ENCODE data around the gene EXPH5. TPM values are rescaled to one million over a fixed set of nuclear protein-coding genes. Genes with fewer than 3 reads are reported as not detected.

The EXPH5 gene
- total and polyA plus RNA-seq, 9 of the 15 experiments (the other 6 are each of a cell fraction or from before 2014, with no cell fraction given) = 1.3 to 8.5 (median 4.8) TPM

DNA sequence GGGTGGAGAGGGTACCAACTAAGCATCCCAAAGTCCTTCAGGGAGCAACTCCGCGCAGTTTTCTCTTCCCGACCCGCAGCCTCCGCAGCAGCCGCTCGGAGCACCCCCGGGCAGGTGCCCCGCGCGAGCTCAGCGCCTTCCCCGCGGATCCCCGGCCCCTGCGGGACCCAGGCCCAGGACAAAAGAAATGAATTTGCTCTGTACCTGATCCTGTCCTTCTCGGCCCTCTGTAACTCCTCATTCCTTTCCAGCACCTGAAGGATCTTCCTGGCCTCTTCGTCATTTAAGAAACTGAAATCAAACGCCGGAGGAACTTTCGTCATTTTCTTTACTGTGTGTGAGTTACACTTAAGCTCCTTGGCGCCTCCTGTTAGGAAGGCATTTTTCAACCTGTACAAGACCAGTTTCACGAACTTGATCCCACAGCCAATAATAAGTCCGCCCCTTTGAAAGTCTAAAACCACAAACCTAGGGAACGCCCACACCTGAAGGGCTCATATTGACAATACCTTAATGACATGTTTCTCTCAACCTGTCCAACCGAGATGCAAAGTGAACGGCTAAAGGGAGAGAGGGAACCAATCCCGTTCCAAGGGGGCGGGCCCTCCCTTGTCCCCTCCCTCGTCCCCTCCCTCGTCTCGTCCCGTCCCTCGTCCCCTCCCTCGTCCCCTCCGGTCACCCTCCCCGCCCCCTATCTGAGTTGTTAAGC is at the start of gene EXPH5 (continued):
- TF ChIP-seq, protein P1, sequence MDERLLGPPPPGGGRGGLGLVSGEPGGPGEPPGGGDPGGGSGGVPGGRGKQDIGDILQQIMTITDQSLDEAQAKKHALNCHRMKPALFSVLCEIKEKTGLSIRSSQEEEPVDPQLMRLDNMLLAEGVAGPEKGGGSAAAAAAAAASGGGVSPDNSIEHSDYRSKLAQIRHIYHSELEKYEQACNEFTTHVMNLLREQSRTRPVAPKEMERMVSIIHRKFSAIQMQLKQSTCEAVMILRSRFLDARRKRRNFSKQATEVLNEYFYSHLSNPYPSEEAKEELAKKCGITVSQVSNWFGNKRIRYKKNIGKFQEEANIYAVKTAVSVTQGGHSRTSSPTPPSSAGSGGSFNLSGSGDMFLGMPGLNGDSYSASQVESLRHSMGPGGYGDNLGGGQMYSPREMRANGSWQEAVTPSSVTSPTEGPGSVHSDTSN (CRISPR knock-in tag; IDR thresholded peaks at IDR 0.05; ENCODE audit: low read depth) = no peak
- TF ChIP-seq, protein P1 (tag; conservative IDR thresholded peaks at IDR 0.05; ENCODE audit: low read depth) = peak; percentile 61
- TF ChIP-seq ATF1 (CRISPR knock-in tag; IDR thresholded peaks at IDR 0.05) (no peak), ATF1 (tag; IDR thresholded peaks at IDR 0.05) (peak; percentile 51), ZFX (CRISPR knock-in tag; IDR thresholded peaks at IDR 0.05) (peak; percentile 75), FOXJ3 (CRISPR knock-in tag; IDR thresholded peaks at IDR 0.05) (no peak), NR2C1 (IDR thresholded peaks at IDR 0.05) (no peak), NR2C1 (tag; IDR thresholded peaks at IDR 0.05) (no peak), HDAC1 (IDR thresholded peaks at IDR 0.05) (peak in 1 of 2 experiments; percentile 42; a peak in 1 of 4 replicates), BRD9 (IDR thresholded peaks at IDR 0.05; ENCODE audit: low read depth, partially characterized antibody) (peak; percentile 55), SP1 (CRISPR knock-in tag; IDR thresholded peaks at IDR 0.05) (peak; percentile 90), CXXC5 (CRISPR knock-in tag; IDR thresholded peaks at IDR 0.05) (peak; percentile 28; the same call in 1 of the 2 replicates), RBM34 (IDR thresholded peaks at IDR 0.05; ENCODE audit: borderline replicate concordance, insufficient read depth, low read length) (no peak)
- TF ChIP-seq, protein P2, sequence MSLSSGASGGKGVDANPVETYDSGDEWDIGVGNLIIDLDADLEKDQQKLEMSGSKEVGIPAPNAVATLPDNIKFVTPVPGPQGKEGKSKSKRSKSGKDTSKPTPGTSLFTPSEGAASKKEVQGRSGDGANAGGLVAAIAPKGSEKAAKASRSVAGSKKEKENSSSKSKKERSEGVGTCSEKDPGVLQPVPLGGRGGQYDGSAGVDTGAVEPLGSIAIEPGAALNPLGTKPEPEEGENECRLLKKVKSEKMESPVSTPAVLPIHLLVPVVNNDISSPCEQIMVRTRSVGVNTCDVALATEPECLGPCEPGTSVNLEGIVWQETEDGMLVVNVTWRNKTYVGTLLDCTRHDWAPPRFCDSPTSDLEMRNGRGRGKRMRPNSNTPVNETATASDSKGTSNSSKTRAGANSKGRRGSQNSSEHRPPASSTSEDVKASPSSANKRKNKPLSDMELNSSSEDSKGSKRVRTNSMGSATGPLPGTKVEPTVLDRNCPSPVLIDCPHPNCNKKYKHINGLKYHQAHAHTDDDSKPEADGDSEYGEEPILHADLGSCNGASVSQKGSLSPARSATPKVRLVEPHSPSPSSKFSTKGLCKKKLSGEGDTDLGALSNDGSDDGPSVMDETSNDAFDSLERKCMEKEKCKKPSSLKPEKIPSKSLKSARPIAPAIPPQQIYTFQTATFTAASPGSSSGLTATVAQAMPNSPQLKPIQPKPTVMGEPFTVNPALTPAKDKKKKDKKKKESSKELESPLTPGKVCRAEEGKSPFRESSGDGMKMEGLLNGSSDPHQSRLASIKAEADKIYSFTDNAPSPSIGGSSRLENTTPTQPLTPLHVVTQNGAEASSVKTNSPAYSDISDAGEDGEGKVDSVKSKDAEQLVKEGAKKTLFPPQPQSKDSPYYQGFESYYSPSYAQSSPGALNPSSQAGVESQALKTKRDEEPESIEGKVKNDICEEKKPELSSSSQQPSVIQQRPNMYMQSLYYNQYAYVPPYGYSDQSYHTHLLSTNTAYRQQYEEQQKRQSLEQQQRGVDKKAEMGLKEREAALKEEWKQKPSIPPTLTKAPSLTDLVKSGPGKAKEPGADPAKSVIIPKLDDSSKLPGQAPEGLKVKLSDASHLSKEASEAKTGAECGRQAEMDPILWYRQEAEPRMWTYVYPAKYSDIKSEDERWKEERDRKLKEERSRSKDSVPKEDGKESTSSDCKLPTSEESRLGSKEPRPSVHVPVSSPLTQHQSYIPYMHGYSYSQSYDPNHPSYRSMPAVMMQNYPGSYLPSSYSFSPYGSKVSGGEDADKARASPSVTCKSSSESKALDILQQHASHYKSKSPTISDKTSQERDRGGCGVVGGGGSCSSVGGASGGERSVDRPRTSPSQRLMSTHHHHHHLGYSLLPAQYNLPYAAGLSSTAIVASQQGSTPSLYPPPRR (CRISPR knock-in tag; IDR thresholded peaks at IDR 0.05; ENCODE audit: borderline replicate concordance) = no peak
- TF ChIP-seq, protein P3, sequence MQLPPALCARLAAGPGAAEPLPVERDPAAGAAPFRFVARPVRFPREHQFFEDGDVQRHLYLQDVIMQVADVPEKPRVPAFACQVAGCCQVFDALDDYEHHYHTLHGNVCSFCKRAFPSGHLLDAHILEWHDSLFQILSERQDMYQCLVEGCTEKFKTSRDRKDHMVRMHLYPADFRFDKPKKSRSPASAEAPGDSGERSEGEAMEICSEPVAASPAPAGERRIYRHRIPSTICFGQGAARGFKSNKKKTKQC (CRISPR knock-in tag; IDR thresholded peaks at IDR 0.05) = no peak
- TF ChIP-seq, protein P4, sequence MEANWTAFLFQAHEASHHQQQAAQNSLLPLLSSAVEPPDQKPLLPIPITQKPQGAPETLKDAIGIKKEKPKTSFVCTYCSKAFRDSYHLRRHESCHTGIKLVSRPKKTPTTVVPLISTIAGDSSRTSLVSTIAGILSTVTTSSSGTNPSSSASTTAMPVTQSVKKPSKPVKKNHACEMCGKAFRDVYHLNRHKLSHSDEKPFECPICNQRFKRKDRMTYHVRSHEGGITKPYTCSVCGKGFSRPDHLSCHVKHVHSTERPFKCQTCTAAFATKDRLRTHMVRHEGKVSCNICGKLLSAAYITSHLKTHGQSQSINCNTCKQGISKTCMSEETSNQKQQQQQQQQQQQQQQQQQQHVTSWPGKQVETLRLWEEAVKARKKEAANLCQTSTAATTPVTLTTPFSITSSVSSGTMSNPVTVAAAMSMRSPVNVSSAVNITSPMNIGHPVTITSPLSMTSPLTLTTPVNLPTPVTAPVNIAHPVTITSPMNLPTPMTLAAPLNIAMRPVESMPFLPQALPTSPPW (CRISPR knock-in tag; IDR thresholded peaks at IDR 0.05) = peak; percentile 88
- TF ChIP-seq, protein P5, sequence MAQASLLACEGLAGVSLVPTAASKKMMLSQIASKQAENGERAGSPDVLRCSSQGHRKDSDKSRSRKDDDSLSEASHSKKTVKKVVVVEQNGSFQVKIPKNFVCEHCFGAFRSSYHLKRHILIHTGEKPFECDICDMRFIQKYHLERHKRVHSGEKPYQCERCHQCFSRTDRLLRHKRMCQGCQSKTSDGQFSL (CRISPR knock-in tag; IDR thresholded peaks at IDR 0.05) = peak; percentile 4; the same call in 1 of the 2 replicates
- TF ChIP-seq, protein P5 (tag; IDR thresholded peaks at IDR 0.05) = no peak
